Gastrocnemius medialis (tissue), 4 donors: Measurements from ENCODE around the gene TAF6. TPM values are rescaled to one million over a fixed set of nuclear protein-coding genes. Genes with fewer than 3 reads are reported as not detected.

Experiments
- ATAC-seq, 2 donors: fragments of 150-250 bp; one replicate each; pipeline ENCODE4 v1.9.1; 2016
- DNase-seq, 2 donors: peaks; one replicate each; pipeline ENCODE4 v3.0.0-alpha.2; 2019
- H3K27ac ChIP-seq, 4 donors: fragments of 200-600 bp; sonication (generic); 1 replicate in 1 of 4; 2 replicates in 3 of 4; pipeline ENCODE4 v1.5.1; 2016 to 2018; ENCODE audit warnings: mild to moderate bottlenecking in 2 of 4, moderate library complexity in 1 of 4
- H3K27me3 ChIP-seq, 3 donors: fragments of 200-600 bp; sonication (generic) in 2 of 3; 1 replicate in 1 of 3; 2 replicates in 2 of 3; pipeline versions ENCODE4 v1.5.1 to v1.6.0; 2016 to 2019; ENCODE audit warnings: mild to moderate bottlenecking in 1 of 3, moderate library complexity in 1 of 3
- H3K36me3 ChIP-seq, 2 donors: fragments of 200-600 bp; sonication (generic) in 1 of 2; one replicate each; pipeline ENCODE4 v1.5.1; 2017 to 2018
- H3K4me1 ChIP-seq, 2 donors: fragments of 200-600 bp; sonication (generic) in 1 of 2; one replicate each; pipeline ENCODE4 v1.5.1; 2016 to 2017; ENCODE audit warnings: mild to moderate bottlenecking in 2 of 2
- H3K4me3 ChIP-seq, 4 donors: fragments of 200-600 bp; sonication (generic) in 3 of 4; 1 replicate in 1 of 4; 2 replicates in 3 of 4; pipeline ENCODE4 v1.5.1; 2016 to 2019; ENCODE audit warnings: mild to moderate bottlenecking in 2 of 4
- H3K9me3 ChIP-seq, 3 donors: fragments of 200-600 bp; sonication (generic) in 2 of 3; 1 replicate in 1 of 3; 2 replicates in 2 of 3; pipeline ENCODE4 v1.5.1; 2016 to 2019
- CTCF ChIP-seq, 5 experiments: fragments of 450-650 bp in 3 of 5; fragments of 200-600 bp in 2 of 5; sonication (generic) in 2 of 5; IDR thresholded peaks in 4 of 5; conservative IDR thresholded peaks in 1 of 5; 1 replicate in 4 of 5; 2 replicates in 1 of 5; pipeline ENCODE4 v1.5.1; 2016 to 2019; ENCODE audit warnings: antibody characterized with exemption in 5 of 5, mild to moderate bottlenecking in 3 of 5, moderate library complexity in 3 of 5
- POLR2A ChIP-seq, 2 donors: fragments of 450-650 bp; IDR thresholded peaks; one replicate each; pipeline ENCODE4 v1.6.1; 2017; ENCODE audit warnings: antibody characterized with exemption in 2 of 2, mild to moderate bottlenecking in 2 of 2, moderate library complexity in 2 of 2
- in situ Hi-C, 4 donors: fragments of 200-750 bp; cut with MboI; loops; one replicate each; pipeline versions ENCODE4 v1.15.0 to v1.8.0; 2017; ENCODE audit warnings: low sequenced_read_pairs in 4 of 4
- intact Hi-C: fragments of 100-400 bp; cut with DNase I; formaldehyde crosslinking; loops from one replicate; pipeline ENCODE4 v1.15.1; 2023; ENCODE audit warnings: low total_unique reads
- total RNA-seq, 4 donors: library from RNA; depleted of rRNA; stranded (reverse); fragments of >200 nt; gene quantifications; one replicate each; pipeline versions ENCODE4 v1.1.0 to v1.2.3, GENCODE V29; 2016

Gene TAF6
- total RNA-seq, 4 donors from 2014 or later: 38.6 to 71.7 (median 56.6) TPM

GRCh38 chr7:100111156-100111555 lies 8.0 kb downstream of the TAF6 start:
- Histone ChIP-seq H3K36me3 (peaks cover 0 to 81% of the 10 kb centered on the region in 2 donors), H3K4me1 (no peaks in the 10 kb centered on the region), H3K27me3 (no peaks in the 10 kb centered on the region), H3K27ac (no peak overlapping the region), H3K9me3 (no peaks in the 10 kb centered on the region), H3K4me3 (no peak overlapping the region)
- DNase-seq (no peak), ATAC-seq (no peak)
- no peak for TF ChIP-seq POLR2A (IDR thresholded peaks at IDR 0.05)
- TF ChIP-seq CTCF (IDR thresholded peaks at IDR 0.05 in 4 of 5, conservative IDR thresholded peaks at IDR 0.05 in 1 of 5): no peak
- in situ Hi-C loops: no loop called here
- intact Hi-C loops: no loop called here

- no peaks in the 10 kb centered on the region for H3K27me3 ChIP-seq
- no peak overlapping the region for H3K27ac ChIP-seq
- H3K4me1 ChIP-seq: no peaks in the 10 kb centered on the region
- intact Hi-C loops: no loop called here
- in situ Hi-C loops: no loop called here
- no peak for DNase-seq
- TF ChIP-seq CTCF (IDR thresholded peaks at IDR 0.05 in 4 of 5, conservative IDR thresholded peaks at IDR 0.05 in 1 of 5) (no peak), POLR2A (IDR thresholded peaks at IDR 0.05) (no peak)
- no peaks in the 10 kb centered on the region for H3K9me3 ChIP-seq
- peaks cover 0 to 85% of the 10 kb centered on the region in 2 donors for H3K36me3 ChIP-seq
- no peak overlapping the region for H3K4me3 ChIP-seq
- no peak for ATAC-seq
Observed at GRCh38 chr7:100109521-100110163, 9.5 kb downstream of the TAF6 start.

GRCh38 chr7:100107890-100108289 lies 11.3 kb downstream of the TAF6 start:
- in situ Hi-C loops (no loop called here), intact Hi-C loops (no loop called here)
- Histone ChIP-seq H3K9me3 (no peaks in the 10 kb centered on the region), H3K4me3 (no peak overlapping the region), H3K27me3 (no peaks in the 10 kb centered on the region), H3K4me1 (no peaks in the 10 kb centered on the region), H3K36me3 (peaks cover 0 to 70% of the 10 kb centered on the region in 2 donors), H3K27ac (no peak overlapping the region)
- ATAC-seq (no peak), DNase-seq (no peak)
- TF ChIP-seq CTCF (IDR thresholded peaks at IDR 0.05 in 4 of 5, conservative IDR thresholded peaks at IDR 0.05 in 1 of 5) (no peak), POLR2A (IDR thresholded peaks at IDR 0.05) (no peak)

GRCh38 chr7:100107125-100107737 lies 11.9 kb downstream of the TAF6 start:
- Histone ChIP-seq H3K4me3 (no peak overlapping the region), H3K27me3 (no peaks in the 10 kb centered on the region), H3K9me3 (no peaks in the 10 kb centered on the region), H3K36me3 (peaks cover 0 to 64% of the 10 kb centered on the region in 2 donors), H3K27ac (no peak overlapping the region), H3K4me1 (peaks cover 4 to 6% of the 10 kb centered on the region in 2 donors)
- TF ChIP-seq CTCF (IDR thresholded peaks at IDR 0.05 in 4 of 5, conservative IDR thresholded peaks at IDR 0.05 in 1 of 5) (no peak), POLR2A (IDR thresholded peaks at IDR 0.05) (no peak)
- in situ Hi-C loops: no loop called here
- DNase-seq (no peak), ATAC-seq (no peak)
- intact Hi-C loops: no loop called here
